ENCODE measurements around the gene KCNAB1.
"Not testable (repeated sequence)": the region's sequence is repeated elsewhere in the genome, so short reads cannot be mapped to it uniquely, and the experiment has no call there.

KCNAB1 gene

GRCh38 chr3:156551746-156552145, 431.4 kb downstream of the KCNAB1 start:
- no peak for DNase-seq

GRCh38 chr3:156552973-156553372, 432.6 kb downstream of the KCNAB1 start:
- DNase-seq = no peak

- DNase-seq = peak; percentile 20
Observed at GRCh38 chr3:156553705-156554356, 433.5 kb downstream of the KCNAB1 start.

- DNase-seq = no peak
Observed at GRCh38 chr3:156554515-156554841, 434.1 kb downstream of the KCNAB1 start.

GRCh38 chr3:156554842-156555687, 434.7 kb downstream of the KCNAB1 start, which contains the start of gene SSR3:
Gene SSR3 (minus strand): TSS chr3:156555117. CDS start chr3:156555089, 28 bp downstream.
- peak; percentile 98 for DNase-seq

- DNase-seq = no peak
Observed at GRCh38 chr3:156558389-156558788, 438.0 kb downstream of the KCNAB1 start.

GRCh38 chr3:156559321-156559720, 438.9 kb downstream of the KCNAB1 start:
- DNase-seq = no peak

GRCh38 chr3:156561533-156561932, 441.2 kb downstream of the KCNAB1 start:
- no peak for DNase-seq

GRCh38 chr3:156562486-156562885, 442.1 kb downstream of the KCNAB1 start:
- DNase-seq = not testable (repeated sequence)

GRCh38 chr3:156563900-156564682, 443.7 kb downstream of the KCNAB1 start:
- no peak for DNase-seq

- not testable (repeated sequence) for DNase-seq
Observed at GRCh38 chr3:156569016-156569415, 448.6 kb downstream of the KCNAB1 start.

- not testable (repeated sequence) for DNase-seq
Observed at GRCh38 chr3:156569881-156570280, 449.5 kb downstream of the KCNAB1 start.

- no peak for DNase-seq
Observed at GRCh38 chr3:156575641-156576040, 455.3 kb downstream of the KCNAB1 start.

- DNase-seq = no peak
Observed at GRCh38 chr3:156576051-156576450, 455.7 kb downstream of the KCNAB1 start.

GRCh38 chr3:156576651-156577348, 456.4 kb downstream of the KCNAB1 start:
- no peak for DNase-seq

GRCh38 chr3:156577736-156578135, 457.4 kb downstream of the KCNAB1 start:
- DNase-seq = no peak

GRCh38 chr3:156579427-156579851, 459.1 kb downstream of the KCNAB1 start:
- DNase-seq = no peak

- no peak for DNase-seq
Observed at GRCh38 chr3:156581033-156581432, 460.7 kb downstream of the KCNAB1 start.

- DNase-seq = no peak
Observed at GRCh38 chr3:156581954-156582353, 461.6 kb downstream of the KCNAB1 start.

- no peak for DNase-seq
Observed at GRCh38 chr3:156582532-156583183, 462.3 kb downstream of the KCNAB1 start.

GRCh38 chr3:156583469-156583868, 463.1 kb downstream of the KCNAB1 start:
- no peak for DNase-seq
